CD4-positive, alpha-beta T cell (primary cell): Measurements from ENCODE around the gene CR1. TPM values are rescaled to one million over a fixed set of nuclear protein-coding genes. Genes with fewer than 3 reads are reported as not detected.

Experiments used
- ATAC-seq: fragments of 200-7000 bp; cut with Tn5 transposase; one replicate; pipeline ENCODE4 v1.10.0; 2022; ENCODE audit warnings: mild to moderate bottlenecking; ENCODE audit not compliant: poor library complexity
- CTCF ChIA-PET: fragments of 350-600 bp; sonication (Branson Sonifier 250); formaldehyde crosslinking; loops from one replicate; lab custom pipeline; 2021; ENCODE audit warnings: antibody characterized with exemption, inconsistent platforms; lab: Charles Lee
- POLR2A ChIA-PET: fragments of 350-600 bp; sonication (Branson Sonifier 250); formaldehyde crosslinking; loops from one replicate; lab custom pipeline; 2021; ENCODE audit warnings: antibody characterized with exemption, inconsistent platforms; lab: Charles Lee
- DNase-seq, 14 experiments: peaks; one replicate each; pipeline ENCODE4 v3.0.0-alpha.2; 2013 to 2020; ENCODE audit warnings: mixed read lengths in 2 of 14
- H3K27ac ChIP-seq, 2 donors: one replicate each; pipeline versions ENCODE4 v1.5.1 to v1.7.0; 2013; ENCODE audit warnings: low read length in 2 of 2, low read depth in 1 of 2, mild to moderate bottlenecking in 1 of 2
- H3K27me3 ChIP-seq, 2 experiments: 1 replicate in 1 of 2; 2 replicates in 1 of 2; pipeline versions ENCODE4 v1.6.1 to v1.7.0; 2013; ENCODE audit warnings: low read length in 2 of 2, control low read depth in 1 of 2, mild to moderate bottlenecking in 1 of 2, moderate library complexity in 1 of 2; ENCODE audit not compliant: insufficient read depth in 2 of 2, control insufficient read depth in 1 of 2
- H3K36me3 ChIP-seq: one replicate; pipeline ENCODE4 v1.6.1; 2013; ENCODE audit warnings: low read length, control low read depth; ENCODE audit not compliant: insufficient read depth
- H3K4me1 ChIP-seq: one replicate; pipeline ENCODE4 v1.6.1; 2013; ENCODE audit warnings: low read length, control low read depth; ENCODE audit not compliant: insufficient read depth
- H3K4me3 ChIP-seq: one replicate; pipeline ENCODE4 v1.5.1; 2013; ENCODE audit warnings: mild to moderate bottlenecking, low read length, moderate library complexity
- H3K9me3 ChIP-seq, 2 experiments: 1 replicate in 1 of 2; 2 replicates in 1 of 2; pipeline versions ENCODE4 v1.6.1 to v1.7.0; 2013; ENCODE audit warnings: low read length in 2 of 2, mild to moderate bottlenecking in 2 of 2, control low read depth in 1 of 2, moderate library complexity in 1 of 2; ENCODE audit not compliant: control insufficient read depth in 1 of 2, insufficient read depth in 1 of 2
- H3K27ac Mint-ChIP-seq: one replicate; pipeline ENCODE4 v1.8.0; 2020; ENCODE audit warnings: mixed read lengths
- H3K27me3 Mint-ChIP-seq: one replicate; pipeline ENCODE4 v1.8.0; 2021; ENCODE audit warnings: mixed read lengths
- H3K36me3 Mint-ChIP-seq: one replicate; pipeline ENCODE4 v1.8.0; 2021; ENCODE audit warnings: low read depth, mixed read lengths
- H3K4me1 Mint-ChIP-seq: one replicate; pipeline ENCODE4 v1.8.0; 2021; ENCODE audit warnings: low read depth, mixed read lengths
- H3K4me3 Mint-ChIP-seq: one replicate; pipeline ENCODE4 v1.8.0; 2020; ENCODE audit warnings: mild to moderate bottlenecking, mixed read lengths
- H3K9me3 Mint-ChIP-seq: one replicate; pipeline ENCODE4 v1.8.0; 2020; ENCODE audit warnings: mixed read lengths
- CTCF ChIP-seq: fragments of 200-600 bp; IDR thresholded peaks from one replicate; pipeline ENCODE4 v1.8.0; 2022; ENCODE audit warnings: antibody characterized with exemption, mild to moderate bottlenecking
- intact Hi-C, 2 experiments: fragments of 100-400 bp; cut with DNase I in 1 of 2; cut with micrococcal nuclease in 1 of 2; formaldehyde crosslinking; loops; one replicate each; pipeline versions ENCODE4 v1.15.1 to v1.9.0; 2023 to 2025; cut with DNase I, micrococcal nuclease
- total RNA-seq, 174 experiments: library from RNA in 2 of 174; stranded (reverse) in 2 of 174; gene quantifications; one replicate each; pipeline ENCODE4 v1.2.3 and lab custom pipeline; 2021 to 2026

Gene CR1
- total RNA-seq, 2 experiments from 2014 or later: 2.8 to 3.1 TPM

- Mint-ChIP-seq H3K36me3 (no peaks in the 10 kb centered on the region), H3K4me1 (no peaks in the 10 kb centered on the region), H3K27me3 (peaks cover 12% of the 10 kb centered on the region), H3K27ac (no peak overlapping the region), H3K9me3 (no peaks in the 10 kb centered on the region), H3K4me3 (no peak overlapping the region)
- POLR2A ChIA-PET: no interaction called here
- DNase-seq: no peak
- Histone ChIP-seq H3K4me3 (no peak overlapping the region), H3K9me3 (no peaks in the 10 kb centered on the region), H3K36me3 (no peaks in the 10 kb centered on the region), H3K27me3 (no peaks in the 10 kb centered on the region), H3K4me1 (no peaks in the 10 kb centered on the region), H3K27ac (no peak overlapping the region)
- CTCF ChIA-PET: interaction anchor here (0.7 kb wide), 1 partner anchor 635 kb away, joined by 3 read pairs; no protein-coding TSS in a partner anchor
- TF ChIP-seq CTCF: no peak
- intact Hi-C loops: no loop called here
- ATAC-seq: no peak
Measured at GRCh38 chr1:207510444-207510843, 14.5 kb downstream of the CR1 start.

- ChIA-PET POLR2A (no interaction called here), CTCF (no interaction called here)
- Mint-ChIP-seq H3K27ac (no peak overlapping the region), H3K4me1 (no peaks in the 10 kb centered on the region), H3K9me3 (peaks cover 3% of the 10 kb centered on the region), H3K4me3 (no peak overlapping the region), H3K36me3 (no peaks in the 10 kb centered on the region), H3K27me3 (no peaks in the 10 kb centered on the region)
- intact Hi-C loops: no loop called here
- H3K9me3 ChIP-seq: no peaks in the 10 kb centered on the region
- no peak for DNase-seq
- no peak overlapping the region for H3K4me3 ChIP-seq
- no peaks in the 10 kb centered on the region for H3K36me3 ChIP-seq
- H3K4me1 ChIP-seq: no peaks in the 10 kb centered on the region
- H3K27ac ChIP-seq: no peak overlapping the region
- ATAC-seq: no peak
- no peak for TF ChIP-seq CTCF
- no peaks in the 10 kb centered on the region for H3K27me3 ChIP-seq
Measured at GRCh38 chr1:207514890-207515289, 18.9 kb downstream of the CR1 start.

- Mint-ChIP-seq H3K9me3 (peaks cover 3% of the 10 kb centered on the region), H3K27me3 (no peaks in the 10 kb centered on the region)
Measured at GRCh38 chr1:207516729-207517128, 20.8 kb downstream of the CR1 start.

More at GRCh38 chr1:207516729-207517128, 20.8 kb downstream of the CR1 start:
- H3K36me3 ChIP-seq: no peaks in the 10 kb centered on the region
- ChIA-PET CTCF (no interaction called here), POLR2A (no interaction called here)
- Mint-ChIP-seq H3K27ac (no peak overlapping the region), H3K36me3 (no peaks in the 10 kb centered on the region), H3K4me3 (no peak overlapping the region), H3K4me1 (no peaks in the 10 kb centered on the region)
- ATAC-seq: no peak
- intact Hi-C loops: no loop called here
- no peak for DNase-seq
- no peak for TF ChIP-seq CTCF
- no peaks in the 10 kb centered on the region for H3K4me1 ChIP-seq
- no peak overlapping the region for H3K27ac ChIP-seq
- H3K9me3 ChIP-seq: no peaks in the 10 kb centered on the region
- H3K27me3 ChIP-seq: no peaks in the 10 kb centered on the region
- no peak overlapping the region for H3K4me3 ChIP-seq
